Skin epidermis (tissue), 12 donors: Measurements from ENCODE around the gene IL16.

Experiments
- H3K27ac ChIP-seq, 21 experiments: fragments of 200-600 bp; sonication (generic) in 11 of 21; one replicate each; pipeline ENCODE4 v1.5.0; 2020; ENCODE audit warnings: mild to moderate bottlenecking in 3 of 21, inconsistent platforms in 2 of 21, moderate library complexity in 2 of 21
- H3K4me3 ChIP-seq, 7 experiments: fragments of 200-600 bp; sonication (generic) in 2 of 7; one replicate each; pipeline ENCODE4 v1.5.0; 2020; ENCODE audit warnings: inconsistent platforms in 2 of 7, mild to moderate bottlenecking in 2 of 7, moderate library complexity in 1 of 7

The IL16 gene

DNA sequence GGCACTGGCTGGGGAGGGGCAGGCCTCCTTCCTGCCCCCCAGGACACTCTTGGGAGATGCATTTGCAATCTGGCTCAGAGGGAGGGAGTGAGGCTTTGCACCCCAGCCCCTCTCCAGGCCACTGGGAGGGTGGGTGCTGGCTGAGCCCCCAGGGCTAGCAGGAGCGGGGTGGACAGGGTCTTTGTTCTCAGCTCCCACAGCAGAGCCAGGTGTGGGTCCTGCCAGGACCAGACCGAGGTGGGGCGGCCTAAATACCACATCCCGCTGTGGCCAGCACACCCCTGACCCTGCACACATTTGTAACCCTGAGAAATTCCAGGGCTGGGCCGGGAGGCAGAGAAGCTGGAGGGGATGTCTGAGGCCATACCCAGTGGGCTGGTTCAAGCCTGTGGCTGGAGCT lies 86.2 kb downstream of the IL16 start:
- Histone ChIP-seq H3K4me3 (no peak overlapping the region), H3K27ac (no peak overlapping the region)

- peak overlapping the region in 4 of 21 experiments; percentile 19 to 32 (median 26) for H3K27ac ChIP-seq
- no peak overlapping the region for H3K4me3 ChIP-seq
Measured at GRCh38 chr15:81284256-81285031, 87.8 kb downstream of the IL16 start.

GRCh38 chr15:81285461-81285860 lies 88.8 kb downstream of the IL16 start:
- no peak overlapping the region for H3K4me3 ChIP-seq
- H3K27ac ChIP-seq, result peak overlapping the region in 6 of 21 experiments; percentile 3 to 66 (median 22)

DNA sequence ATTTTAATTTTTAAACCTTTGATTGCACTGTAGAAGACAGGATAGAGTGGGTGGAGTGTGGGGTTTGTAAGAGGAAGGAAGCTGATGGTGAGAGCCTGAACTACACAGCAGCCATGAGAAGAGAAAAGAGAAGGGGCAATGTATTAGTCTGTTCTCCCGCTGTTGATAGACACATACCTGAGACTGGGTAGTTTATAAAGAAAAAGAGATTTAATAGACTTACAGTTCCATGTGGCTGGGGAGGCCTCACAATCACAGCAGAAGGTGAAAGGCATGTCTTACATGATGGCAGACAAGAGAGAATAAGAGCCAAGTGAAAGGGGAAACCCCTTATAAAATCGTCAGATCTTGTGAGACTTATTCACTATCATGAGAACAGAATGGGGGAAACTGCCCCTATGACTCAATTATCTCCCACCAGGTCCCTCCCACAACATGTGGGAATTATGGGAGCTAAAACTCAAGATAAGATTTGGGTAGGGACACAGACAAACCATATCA lies 90.0 kb downstream of the IL16 start:
- H3K27ac ChIP-seq, result peak overlapping the region in 8 of 21 experiments; percentile 7 to 80 (median 51)

GRCh38 chr15:81288040-81288439 lies 91.4 kb downstream of the IL16 start:
- no peak overlapping the region for H3K4me3 ChIP-seq

More for the DNA sequence above, 90.0 kb downstream of the IL16 start:
- no peak overlapping the region for H3K4me3 ChIP-seq

GRCh38 chr15:81288616-81289015 lies 91.9 kb downstream of the IL16 start:
- Histone ChIP-seq H3K4me3 (no peak overlapping the region), H3K27ac (no peak overlapping the region)

More at GRCh38 chr15:81288040-81288439, 91.4 kb downstream of the IL16 start:
- H3K27ac ChIP-seq, result peak overlapping the region in 2 of 21 experiments; percentile 66 to 80

DNA sequence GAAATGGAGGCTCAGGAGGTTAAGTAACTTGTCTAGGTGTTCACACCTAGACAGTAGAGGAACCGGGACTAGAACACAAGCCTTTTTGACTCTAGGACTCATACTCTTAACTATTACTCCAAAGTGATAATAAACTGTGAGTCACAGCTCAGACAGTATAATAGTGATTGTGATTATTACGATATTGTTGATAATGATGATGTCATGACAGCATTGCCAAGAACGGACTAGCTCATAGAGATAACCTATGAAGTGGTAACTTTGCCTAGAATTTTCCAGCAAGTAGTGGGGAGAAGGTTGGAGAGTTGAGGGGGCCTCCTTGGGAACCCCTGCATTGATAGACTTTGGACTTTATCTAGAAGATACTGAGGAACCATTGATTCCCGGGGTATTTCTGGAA lies 93.2 kb downstream of the IL16 start:
- Histone ChIP-seq H3K4me3 (no peak overlapping the region), H3K27ac (no peak overlapping the region)

GRCh38 chr15:81291916-81292522 lies 95.3 kb downstream of the IL16 start:
- H3K27ac ChIP-seq, result peak overlapping the region in 17 of 21 experiments; percentile 2 to 98 (median 78)
- no peak overlapping the region for H3K4me3 ChIP-seq

DNA sequence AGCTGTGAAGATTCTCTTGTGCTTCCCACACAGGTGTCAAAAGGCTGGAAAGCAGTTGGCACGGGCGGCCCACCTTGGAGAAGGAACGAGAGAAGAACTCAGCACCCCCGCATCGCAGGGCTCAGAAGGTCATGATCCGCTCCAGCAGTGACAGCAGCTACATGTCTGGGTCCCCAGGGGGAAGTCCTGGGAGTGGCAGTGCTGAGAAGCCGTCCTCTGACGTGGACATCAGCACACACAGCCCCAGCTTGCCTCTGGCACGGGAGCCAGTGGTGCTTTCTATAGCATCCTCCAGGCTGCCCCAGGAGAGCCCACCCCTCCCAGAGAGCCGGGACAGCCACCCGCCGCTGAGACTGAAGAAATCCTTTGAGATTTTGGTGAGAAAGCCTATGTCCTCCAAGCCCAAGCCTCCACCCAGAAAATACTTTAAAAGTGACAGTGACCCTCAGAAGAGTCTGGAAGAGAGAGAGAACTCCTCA lies 95.9 kb downstream of the IL16 start:
- peak overlapping the region in 17 of 21 experiments; percentile 2 to 98 (median 78) for H3K27ac ChIP-seq

GRCh38 chr15:81293728-81294515 lies 97.2 kb downstream of the IL16 start:
- Histone ChIP-seq H3K4me3 (peak overlapping the region in 1 of 7 experiments; percentile 6), H3K27ac (peak overlapping the region in 20 of 21 experiments; percentile 5 to 98 (median 68))

More for the DNA sequence above, 95.9 kb downstream of the IL16 start:
- H3K4me3 ChIP-seq, result no peak overlapping the region

DNA sequence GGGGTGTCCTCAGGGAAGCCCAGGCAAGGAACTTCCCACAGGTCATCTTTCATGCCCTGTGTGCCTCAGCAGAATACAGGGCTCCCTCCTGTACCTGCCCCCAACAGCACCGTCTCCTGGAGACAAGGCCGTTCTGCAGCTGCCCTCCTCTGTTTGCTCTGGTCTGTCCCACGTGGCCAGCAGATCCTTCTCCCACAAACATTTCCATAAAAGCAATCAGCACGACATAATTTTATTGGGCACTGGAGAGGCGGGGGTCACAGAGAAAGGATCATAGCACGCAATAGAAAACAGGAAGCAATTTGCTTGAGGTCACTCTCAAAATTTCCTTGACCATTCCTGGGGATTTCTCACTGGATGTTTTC lies 97.8 kb downstream of the IL16 start:
- Histone ChIP-seq H3K27ac (peak overlapping the region in 20 of 21 experiments; percentile 5 to 98 (median 68)), H3K4me3 (peak overlapping the region in 1 of 7 experiments; percentile 6)

DNA sequence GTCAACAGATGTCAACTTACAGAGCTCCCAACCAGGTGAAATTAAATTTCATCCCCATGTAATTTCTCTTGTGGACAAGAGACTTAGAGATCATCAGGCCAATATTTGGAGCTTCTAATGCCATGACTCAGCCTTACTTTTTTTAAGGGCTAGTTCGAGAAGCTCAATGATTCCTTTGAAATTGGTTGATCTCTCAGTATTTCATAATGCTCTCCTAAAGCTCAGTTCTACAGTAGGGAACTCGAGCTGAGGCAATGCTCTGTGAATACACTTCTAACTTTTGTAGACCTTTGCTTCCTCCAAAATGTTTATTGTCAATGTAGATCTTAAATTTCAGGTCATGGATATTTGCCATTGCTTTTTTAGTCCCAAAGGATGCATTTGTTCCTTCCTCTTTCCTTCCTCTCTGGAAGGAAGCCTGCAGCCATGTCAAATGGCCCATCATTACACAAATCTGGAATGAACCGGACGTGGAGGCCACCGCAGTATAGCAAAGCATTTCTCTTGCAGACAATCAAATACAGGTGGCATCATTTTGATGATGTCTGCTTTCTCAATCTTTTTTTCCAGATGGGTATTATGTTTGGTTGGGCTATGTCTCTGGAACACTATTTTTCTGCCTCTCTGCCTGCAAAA lies 98.9 kb downstream of the IL16 start:
- Histone ChIP-seq H3K27ac (peak overlapping the region in 18 of 21 experiments; percentile 16 to 98 (median 82)), H3K4me3 (no peak overlapping the region)

DNA sequence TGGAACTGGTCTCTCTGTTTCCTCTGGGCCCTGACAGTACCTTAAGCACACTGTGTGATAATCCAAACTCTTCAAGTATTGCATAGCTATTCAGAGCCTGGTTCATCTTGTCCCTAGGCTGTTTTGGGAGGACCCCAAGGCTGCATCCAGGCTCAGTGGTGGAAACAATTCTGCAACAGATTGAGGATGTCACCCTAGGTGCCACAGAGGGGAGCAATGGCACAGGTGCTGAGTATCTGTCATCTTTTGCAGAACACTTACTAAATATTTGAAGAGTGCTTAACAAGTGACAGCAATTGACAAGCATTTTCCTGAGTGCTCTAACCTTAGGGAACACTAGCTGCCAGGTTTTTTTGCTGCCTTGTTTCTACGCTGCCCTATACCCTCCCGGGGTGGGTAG lies 99.5 kb downstream of the IL16 start:
- Histone ChIP-seq H3K4me3 (peak overlapping the region in 3 of 7 experiments; percentile 19 to 42 (median 36)), H3K27ac (peak overlapping the region in 20 of 21 experiments; percentile 16 to 98 (median 81))

DNA sequence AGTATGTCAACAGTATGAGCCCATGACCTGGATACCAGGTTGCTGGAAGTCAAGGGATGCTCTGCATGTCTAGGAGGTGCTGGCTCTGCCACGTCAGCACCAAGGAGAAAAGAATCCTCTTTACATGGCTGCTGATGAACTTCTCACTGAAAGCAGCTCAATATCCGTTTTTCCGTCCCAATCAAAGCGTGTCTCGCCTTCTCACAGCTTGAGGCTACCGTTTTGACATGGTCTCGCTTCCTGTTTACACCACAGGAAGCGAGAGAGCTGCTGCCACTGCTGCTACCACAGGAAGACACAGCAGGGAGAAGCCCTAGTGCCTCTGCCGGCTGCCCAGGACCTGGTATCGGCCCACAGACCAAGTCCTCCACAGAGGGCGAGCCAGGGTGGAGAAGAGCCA lies 100.0 kb downstream of the IL16 start:
- peak overlapping the region; percentile 19 to 42 (median 36) for H3K4me3 ChIP-seq
- peak overlapping the region in 20 of 21 experiments; percentile 16 to 98 (median 81) for H3K27ac ChIP-seq

- Histone ChIP-seq H3K4me3 (peak overlapping the region; percentile 19 to 42 (median 36)), H3K27ac (peak overlapping the region in 20 of 21 experiments; percentile 16 to 98 (median 81))
Measured at GRCh38 chr15:81297147-81297572, 100.5 kb downstream of the IL16 start.

DNA sequence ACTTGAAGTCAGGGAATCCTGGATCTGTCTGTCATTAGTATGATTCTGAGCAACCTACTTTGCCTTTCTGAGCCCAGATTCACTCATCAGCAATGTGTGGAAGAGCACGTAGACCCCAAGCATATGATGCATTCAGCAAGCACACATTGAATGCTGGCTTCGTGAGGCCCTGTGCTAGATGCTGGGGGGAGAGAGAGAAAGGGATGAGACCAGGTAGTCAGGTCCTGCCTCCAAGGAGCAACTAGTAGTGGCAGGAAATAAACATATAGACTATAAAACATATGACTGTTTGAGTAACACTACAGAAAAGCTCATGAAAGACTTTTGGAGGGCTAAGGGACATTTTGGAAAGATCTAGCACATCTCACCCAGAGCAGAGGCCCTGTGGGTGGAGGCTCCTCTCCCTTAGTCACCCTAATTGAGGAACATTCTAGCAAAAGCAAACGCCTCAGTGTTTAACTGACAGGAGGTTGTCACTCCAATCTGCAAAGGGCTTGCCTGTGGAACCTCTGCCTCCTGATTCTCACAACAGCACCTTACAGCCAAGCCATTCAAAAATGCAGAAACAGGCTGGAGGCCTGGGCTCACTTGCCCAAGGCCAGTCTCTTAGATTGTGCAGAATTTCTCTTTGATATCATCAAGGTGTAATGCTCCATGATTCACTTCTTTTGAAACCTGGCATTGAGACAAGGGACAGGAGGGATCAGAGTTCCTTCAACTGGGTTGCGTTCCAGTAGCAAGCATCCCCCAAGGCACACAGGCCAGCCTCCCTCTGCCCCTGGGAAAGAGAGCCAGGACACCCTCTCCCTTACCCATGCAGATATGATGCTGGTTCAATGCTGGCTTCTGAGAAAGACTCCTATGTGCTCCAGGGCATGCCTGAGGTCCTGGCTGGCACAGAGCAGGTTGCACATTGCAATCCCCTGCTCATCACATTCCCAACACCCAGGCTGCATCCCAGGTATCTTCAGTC lies 101.2 kb downstream of the IL16 start:
- Histone ChIP-seq H3K27ac (peak overlapping the region in 20 of 21 experiments; percentile 9 to 98 (median 81)), H3K4me3 (peak overlapping the region; percentile 19 to 42 (median 36))

GRCh38 chr15:81298611-81299010 lies 101.9 kb downstream of the IL16 start:
- peak overlapping the region in 20 of 21 experiments; percentile 16 to 98 (median 80) for H3K27ac ChIP-seq
- H3K4me3 ChIP-seq, result peak overlapping the region; percentile 19 to 42 (median 36)

GRCh38 chr15:81299156-81299555 lies 102.5 kb downstream of the IL16 start:
- H3K27ac ChIP-seq, result peak overlapping the region in 20 of 21 experiments; percentile 16 to 98 (median 80)
- H3K4me3 ChIP-seq, result peak overlapping the region; percentile 19 to 42 (median 36)
